HG02678 (cell line): ENCODE results near the gene FLT1.

Experiments used
- ATAC-seq: cut with Tn5 transposase; IDR thresholded peaks from one replicate; pipeline ENCODE4 v1.9.1; 2021; ENCODE audit warnings: mild to moderate bottlenecking, moderate library complexity; ENCODE audit not compliant: unreplicated experiment

Gene FLT1

DNA sequence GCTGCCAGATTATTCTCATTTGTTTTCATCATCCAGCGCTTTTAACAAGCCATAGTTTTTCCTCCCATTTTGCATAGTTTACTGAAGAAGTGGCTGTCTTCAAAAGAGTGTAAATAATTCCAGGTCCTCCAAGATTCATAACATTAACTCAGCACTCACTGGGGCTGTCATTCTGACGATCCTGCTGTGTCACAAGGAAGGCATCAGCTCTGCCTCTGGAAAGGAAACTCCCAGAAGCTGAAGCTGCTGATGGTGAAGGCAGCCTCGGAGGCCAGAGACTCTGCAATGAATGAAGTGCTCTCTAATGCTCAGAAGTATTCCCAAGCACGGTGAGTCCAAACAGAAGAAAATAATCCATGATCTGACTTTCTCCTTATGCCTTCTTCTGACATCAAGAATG, 60.0 kb downstream of the FLT1 start:
- no peak for ATAC-seq

DNA sequence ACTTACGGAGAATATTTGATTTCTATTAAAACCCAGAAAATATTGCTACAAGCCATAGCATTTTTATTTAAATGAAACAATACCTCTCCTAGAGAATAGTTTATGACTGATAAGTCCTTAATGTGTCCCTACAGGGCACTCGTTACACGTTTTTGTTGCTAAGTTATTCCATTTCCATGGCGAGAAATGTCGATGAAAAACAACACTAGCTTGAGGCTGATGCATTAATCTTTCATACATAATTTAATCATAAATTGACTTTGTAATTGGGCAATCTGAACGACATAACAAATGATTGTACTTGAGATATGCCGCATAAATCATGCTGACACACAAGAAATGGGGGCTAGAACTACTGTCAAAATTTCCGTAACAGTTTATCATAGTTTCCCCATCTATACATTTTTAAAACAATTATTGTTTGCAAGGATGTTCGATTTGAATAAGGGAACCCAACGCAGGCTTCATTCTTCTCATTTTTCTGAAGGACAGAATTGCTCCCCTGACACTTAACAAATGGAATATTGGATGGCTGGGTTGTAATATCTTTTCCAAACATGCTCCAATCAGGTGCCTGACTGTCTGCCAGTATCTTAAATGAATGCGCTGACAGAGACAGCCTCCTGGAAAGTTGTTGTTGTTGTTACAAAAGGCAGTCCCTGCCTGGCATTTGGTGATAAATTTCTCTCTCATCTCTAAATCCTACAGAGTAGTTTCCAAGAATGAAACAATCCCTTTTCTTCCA, 61.9 kb downstream of the FLT1 start:
- ATAC-seq: no peak

DNA sequence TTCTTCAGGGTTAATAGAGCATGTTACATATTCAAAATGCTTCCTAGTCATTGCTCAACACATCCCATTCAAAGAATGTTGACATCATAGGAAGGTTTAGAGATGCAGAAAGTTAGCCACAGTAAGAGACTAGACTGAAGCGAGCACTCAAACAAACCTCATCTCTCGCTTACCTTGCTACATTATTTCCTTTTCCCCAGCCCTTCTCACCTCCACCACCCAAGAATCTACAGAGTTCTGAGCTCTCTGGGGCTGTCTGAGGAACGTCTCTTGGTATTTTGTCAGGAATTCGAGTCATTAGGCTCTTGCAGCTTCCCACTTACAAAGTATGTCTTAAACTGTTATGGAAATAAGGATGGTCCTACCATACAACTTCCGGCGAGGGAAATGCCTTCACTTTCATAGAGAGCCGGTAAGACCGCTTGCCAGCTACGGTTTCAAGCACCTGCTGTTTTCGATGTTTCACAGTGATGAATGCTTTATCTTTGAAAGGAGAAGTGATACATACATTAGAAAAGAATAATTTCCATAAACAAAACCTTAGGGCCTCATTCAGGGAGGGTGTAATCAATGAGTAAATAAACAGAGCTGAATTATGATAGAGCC, 65.1 kb downstream of the FLT1 start:
- peak; percentile 92 for ATAC-seq

DNA sequence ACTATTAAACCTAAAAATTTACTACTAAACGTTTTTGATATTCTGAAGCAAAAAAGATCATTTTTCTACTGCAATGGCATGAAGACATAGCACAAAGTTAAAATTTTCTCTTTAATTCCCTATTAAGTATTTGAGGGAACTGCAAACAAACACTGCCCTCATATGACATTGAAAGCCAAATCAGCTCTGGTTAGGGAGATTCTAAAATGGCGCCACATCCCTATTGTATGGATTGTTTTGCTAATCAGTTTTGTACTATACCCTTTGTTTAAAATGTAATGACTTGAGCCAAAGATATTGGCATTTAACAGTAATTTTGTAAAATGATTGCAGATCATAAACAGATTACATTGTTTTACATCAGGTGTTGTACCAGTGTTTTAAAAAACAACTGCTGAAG, 65.8 kb downstream of the FLT1 start:
- ATAC-seq: no peak

DNA sequence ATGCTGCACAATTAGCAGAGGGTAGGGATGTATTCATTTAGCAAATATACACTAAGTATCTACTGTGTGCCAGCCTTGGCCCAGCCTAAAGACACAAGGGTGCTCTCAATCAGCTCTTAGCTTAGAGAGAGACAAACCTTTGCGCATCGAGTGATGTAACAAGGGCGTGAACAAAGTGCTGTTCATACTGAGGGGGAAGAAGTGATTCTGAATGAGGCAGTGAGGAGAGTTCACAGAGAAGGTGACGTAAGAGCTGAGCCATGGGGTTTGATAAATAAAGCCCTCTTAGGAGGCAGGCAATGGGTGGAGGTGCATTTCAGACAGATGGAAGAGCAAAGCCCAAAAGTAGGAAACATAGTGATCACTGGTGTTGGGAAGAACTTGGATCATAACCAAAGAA, 68.5 kb downstream of the FLT1 start:
- no peak for ATAC-seq

DNA sequence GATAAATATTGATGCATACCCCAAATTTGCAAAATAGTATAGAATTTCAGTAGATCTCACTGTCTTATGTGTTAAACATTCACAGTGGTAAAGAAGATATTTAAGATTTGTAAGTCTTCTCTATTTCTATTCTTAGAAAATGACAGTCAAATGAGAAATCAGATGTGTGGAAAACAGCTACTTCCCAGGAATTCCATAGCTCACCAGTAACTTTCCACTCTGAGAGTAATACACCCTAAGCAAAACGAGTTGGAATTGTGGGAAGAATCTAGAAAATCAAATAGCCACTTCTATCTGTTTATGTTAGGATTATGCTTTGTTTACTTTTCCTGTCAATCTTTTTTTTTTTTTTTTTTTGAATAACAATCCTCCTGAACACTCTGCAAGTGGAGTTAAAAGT, 69.1 kb downstream of the FLT1 start:
- ATAC-seq: no peak

DNA sequence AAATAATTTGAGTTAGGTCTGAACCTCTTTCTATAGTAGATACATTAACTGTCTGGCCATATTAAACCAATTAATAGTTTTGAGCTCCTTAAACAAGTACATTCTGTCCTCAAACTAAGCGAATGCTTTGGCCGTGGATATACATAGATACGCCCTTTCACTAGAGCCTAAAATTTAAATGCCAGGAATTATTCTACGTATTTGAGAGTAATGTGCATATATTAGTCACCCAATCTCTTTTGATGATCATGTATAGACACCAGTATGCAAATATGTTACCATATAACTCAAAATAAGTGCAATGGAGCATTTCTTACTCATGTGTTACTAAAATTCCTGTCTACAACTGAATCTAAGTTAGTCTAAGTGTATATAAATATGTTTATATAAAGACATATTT, 70.4 kb downstream of the FLT1 start:
- no peak for ATAC-seq

DNA sequence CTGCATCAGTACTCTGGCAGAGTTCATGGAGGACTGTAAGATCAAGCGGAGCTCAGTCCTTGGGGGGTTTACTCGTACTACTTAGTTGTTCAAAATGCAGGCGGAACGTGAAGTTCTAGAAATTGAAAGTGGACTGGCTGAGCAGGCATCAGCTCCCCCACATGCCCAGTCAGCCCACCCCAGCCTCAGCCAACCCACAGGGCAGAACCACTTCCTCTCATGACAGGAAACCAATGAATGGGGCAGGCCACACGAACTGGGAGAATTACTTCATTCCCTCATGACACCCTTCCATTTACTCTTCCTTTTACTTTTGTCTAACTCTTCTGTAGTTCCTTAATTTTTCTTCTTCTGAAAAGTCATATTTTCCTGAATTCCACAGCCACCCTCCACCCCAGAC, 71.9 kb downstream of the FLT1 start:
- peak; percentile 90 for ATAC-seq

DNA sequence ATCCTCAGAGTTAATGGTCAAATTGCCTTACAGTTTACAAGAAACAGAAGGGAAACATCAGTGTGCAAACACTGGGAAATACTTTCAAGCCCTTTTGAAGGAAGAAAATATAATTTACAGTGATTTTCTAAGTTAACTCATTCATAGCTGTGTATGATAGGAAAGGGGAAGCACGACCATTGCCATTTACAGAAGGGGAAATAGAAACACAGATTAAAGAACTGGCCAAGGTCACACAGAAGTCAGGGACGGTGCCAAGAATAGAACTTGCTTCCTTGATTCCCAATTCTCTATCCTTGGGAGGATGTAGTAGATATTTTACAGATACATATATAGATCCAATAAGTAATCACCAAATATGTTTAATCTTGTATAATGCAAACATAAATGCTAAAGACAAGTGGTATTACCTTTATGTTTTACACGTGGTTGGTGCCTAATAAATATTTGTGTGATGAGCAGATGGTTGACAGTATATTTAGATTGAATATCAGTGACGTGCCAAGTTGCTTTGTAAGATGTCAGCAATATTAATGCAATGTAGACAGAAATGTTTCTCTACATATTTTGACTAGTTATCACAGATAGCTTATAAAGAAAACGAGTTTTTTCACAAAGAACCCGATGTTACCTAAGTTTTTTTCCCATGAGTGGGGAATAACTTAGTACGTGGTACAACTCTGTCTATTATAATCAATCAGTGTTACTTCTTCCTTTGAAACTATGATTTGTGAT, 73.1 kb downstream of the FLT1 start:
- no peak for ATAC-seq

DNA sequence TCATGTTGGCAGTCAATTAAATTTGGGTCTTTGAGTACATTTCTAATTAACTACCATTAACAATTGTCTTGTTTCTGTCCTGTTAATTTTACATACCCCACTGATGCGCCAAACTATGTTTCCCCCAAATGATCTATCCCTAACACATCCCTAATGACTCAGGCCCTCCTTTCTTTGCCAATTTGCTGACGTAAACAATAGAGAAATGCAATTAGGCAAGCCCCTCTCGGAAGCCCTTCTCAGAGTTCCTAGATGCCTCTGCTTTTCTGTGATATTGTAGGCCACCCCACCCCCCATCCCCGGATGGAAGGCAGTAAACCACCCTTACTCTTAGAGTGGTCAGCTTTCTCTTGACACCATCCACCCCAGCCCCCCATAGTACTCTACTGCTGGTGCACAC, 74.2 kb downstream of the FLT1 start:
- ATAC-seq: no peak

DNA sequence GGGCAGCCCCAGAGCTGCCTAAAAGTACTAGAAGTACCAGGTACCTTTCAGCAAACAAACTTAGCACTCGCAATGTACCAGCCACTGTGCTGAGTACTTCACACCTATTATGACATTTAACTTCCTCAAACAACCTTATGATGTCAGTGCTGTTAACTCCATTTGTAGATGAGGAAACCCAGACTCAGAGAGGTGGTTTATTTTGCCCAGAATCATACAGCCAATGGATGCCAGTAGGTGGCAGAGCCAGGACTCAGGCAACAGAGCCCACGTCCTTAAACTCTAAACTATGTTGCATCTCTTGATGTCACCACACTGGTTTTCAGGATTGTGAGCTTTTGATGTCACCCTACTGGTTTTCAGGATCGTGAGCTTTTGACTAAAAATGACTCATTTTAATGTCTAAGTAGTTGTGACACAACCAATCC, 78.9 kb downstream of the FLT1 start:
- ATAC-seq: no peak

DNA sequence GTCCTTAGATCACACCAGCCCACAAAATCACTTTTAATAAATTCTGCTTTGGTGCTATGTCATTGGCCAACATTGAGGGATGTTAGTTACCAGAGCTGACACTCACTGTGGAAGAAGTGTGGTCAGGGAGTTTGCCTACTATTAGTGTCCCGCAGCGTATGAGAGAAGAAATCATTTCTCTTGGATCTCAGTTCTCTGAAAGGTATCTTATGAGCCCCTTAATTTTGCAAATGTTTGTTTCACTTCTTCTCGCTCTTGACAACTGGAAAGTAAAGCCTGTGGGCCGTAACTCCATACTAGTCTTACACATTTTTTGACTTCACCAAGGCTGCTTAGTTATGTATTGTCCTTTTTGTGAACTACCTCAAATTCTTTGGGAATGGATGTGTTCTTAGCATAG, 80.9 kb downstream of the FLT1 start:
- no peak for ATAC-seq

DNA sequence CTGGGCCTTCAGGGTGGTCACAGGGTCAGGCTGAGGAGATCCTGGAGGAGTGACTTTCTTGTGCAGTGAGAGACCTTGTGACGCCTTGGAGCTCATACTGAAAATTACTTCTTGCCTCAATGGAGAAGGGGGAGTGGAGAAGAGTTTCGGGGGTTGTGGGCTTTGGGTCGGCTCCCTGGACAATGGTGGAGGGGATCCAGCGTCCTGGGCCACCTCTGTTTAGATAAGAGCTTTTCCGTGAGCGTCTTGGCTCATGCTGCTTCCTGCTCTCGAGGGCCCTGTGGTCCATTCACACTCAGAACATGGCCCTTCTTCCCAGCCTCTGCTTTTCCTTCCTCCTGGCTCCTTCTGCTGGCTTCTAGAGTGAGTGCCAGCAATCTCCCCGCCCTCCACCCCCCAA, 81.9 kb downstream of the FLT1 start:
- ATAC-seq: no peak

DNA sequence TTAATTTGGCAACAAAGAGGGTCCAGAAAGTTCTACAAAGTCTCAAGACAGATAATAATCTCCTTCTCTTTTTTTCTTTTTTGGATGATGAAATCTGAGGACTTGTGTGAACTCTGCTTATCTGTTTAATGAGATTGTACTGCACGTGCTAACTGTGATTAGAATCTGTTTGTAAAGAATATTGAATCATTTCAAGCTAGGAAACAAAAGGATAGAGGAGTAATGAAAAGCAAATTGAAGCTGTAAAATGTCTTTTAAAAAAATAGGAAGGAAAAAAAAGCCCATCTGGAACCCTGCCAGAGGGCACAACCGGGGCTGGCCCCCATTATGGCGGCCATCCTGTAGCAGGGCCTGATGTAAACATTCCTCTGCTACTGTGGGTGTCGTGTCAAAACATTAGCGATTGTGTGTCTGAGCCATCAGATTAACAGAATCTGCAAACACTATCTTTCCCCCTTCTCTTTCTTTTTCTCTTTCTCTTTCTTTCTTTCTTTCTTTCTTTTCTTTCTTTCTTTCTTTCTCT, 83.0 kb downstream of the FLT1 start:
- no peak for ATAC-seq

DNA sequence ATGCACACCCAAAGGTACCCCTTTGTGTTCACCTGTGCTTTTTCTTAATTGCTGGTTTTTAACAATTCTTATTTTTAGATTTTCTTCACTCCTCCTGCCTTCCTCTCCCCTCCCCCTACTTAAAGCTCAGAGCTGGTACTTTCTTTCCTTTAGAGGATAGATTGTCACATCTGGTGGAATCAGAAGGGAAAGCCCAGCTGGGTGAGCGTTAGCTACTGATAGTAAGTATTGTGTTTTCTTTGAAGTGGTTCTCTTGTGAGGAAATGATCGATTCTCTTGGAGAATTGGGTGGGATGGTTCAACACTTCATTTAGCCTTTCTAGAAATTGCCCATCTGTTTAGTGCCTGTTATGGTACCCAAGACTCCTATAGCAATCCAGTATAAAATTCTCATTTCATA, 84.8 kb downstream of the FLT1 start:
- peak; percentile 40 for ATAC-seq

DNA sequence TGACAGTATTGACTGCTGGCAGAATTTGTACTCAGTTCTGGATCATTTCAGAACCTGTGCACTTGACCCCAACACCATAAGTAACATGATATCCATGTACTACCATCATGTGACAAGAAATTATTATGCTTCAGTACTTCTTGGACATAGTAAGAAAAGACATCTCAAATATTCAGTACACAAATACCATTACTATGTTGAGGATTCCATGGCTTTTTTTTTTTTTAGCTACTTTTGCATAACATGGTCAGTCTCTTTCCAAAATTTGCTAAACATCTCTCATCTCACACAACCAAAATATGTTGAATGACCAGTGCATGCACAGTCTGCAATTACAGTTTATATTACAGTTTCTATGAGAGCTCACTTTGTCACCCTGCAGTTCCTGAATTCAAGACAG, 85.3 kb downstream of the FLT1 start:
- no peak for ATAC-seq

DNA sequence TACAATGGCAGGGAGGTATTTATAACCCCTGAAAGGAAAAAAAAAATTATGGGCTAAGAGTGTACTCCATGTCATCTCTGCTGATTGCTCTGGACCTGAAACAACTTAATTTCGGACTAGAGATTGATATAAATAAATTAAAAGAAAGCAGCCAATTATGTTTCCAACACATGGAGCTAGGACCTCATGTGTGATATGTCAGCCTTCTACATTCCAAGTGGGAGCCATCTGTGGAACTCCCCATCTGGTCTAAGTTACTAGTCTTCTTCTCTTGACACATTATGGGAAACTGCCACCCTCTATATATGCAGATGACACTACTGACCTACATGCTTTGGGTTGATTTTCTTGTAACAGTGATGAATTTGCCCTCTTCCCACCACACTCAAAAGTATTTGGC, 86.1 kb downstream of the FLT1 start:
- no peak for ATAC-seq

DNA sequence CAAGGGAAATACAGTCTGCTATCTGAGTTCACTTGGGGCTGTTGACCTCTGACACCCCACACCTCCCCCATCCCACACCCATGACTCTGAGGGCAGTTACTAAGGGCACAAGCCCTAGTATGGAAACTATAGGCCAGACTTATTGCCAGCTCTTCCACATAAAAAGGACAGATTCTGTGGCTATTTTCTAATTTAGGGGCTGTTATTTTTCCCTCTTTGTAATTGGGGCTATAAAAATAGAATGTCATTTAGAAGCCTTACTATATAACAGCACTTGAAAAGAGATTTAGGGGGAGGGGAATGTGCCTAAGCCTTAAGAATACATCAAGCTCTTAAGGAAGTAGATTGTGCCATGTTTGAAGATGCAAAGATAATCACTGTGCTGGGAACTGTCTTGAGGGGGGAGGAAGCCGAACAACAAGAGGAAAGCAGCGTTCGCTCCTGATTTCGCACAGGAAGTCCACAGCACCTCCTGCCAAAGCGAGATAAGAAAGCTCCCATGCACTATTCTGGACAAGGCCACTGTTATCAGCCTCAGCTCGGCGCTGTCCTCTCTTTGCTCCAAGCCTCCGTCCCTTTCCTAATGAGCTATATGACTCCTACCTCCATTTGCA, 86.6 kb downstream of the FLT1 start:
- no peak for ATAC-seq

DNA sequence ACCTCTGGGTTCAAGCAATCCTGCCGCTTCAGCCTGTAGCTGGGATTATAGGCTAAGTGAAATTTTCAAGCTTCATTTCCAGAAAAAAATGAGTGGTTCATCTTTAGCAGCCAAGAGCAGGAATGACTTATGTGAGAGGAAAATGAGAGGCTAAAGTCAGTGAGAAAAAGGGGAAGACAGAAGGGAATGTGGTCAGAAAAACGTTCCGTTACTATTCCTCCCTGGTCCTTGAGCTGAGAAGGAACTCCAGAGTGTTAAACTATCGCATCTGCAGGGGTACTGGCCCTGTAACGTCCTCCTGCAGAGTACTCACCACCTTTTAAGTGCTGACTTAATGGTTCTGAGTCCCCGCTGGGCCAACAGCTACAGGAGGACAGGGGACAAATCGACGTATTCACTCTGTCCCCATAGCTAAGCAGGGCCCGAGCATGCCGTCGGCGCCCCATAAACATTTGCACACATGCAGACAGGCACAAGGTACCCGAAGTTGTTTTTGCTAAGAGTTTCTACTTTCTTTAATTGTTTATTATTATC, 88.1 kb downstream of the FLT1 start:
- ATAC-seq: no peak

DNA sequence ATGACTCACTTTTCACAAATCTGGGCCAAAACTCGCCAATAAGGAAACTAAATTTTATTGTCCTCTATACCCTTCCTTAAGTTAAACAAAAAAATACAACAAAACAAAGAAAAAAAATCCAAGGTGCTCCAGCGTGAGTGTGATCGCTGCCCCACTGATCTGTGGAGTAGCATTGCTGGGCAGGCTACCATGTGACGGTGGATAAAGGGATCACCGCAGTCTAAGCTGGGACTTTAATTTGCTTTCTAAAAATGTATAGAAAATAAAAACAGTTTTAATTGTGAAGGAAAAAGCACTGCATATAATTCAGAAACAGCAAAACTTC, 92.9 kb downstream of the FLT1 start:
- no peak for ATAC-seq

DNA sequence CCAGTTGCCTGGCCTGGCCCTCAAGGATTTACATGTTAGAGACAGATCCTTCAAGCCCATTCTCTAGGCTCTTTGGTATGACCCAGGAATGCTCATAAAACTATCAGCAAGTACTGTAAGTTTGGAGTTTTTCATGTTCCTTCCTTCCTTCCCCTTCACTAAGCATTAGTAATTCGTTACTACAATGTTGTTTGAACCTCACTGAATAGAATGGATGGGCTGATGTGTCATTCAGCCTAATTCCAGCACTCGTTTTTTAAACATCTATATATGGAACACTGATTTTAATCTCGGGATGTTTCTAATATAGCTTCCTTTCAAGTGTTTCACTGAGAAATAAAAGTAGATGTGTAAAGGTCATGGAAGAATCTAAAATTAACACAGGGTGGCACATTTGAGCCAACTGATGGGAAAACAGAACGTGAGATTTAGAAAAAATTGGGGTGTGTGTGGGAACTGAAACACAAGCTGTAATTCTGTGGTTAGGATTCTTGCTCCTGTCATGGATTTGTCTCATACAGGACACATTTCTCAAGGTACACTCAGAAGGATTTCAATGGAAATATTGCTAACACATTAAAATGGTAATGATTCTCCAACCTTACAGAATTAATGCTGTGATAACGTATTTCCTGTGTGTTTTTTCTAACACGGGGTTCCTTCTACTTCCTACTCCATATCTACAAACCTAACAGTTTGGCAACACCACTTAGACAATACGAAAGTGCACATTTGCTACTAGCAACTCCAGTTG, 93.4 kb downstream of the FLT1 start:
- no peak for ATAC-seq
